Measurements from ENCODE around the gene CHST11. TPM values are rescaled to one million over a fixed set of nuclear protein-coding genes. Genes with fewer than 3 reads are reported as not detected.

Gene CHST11
- total RNA-seq, 1 experiment from 2014 or later = 1.1 TPM

DNA sequence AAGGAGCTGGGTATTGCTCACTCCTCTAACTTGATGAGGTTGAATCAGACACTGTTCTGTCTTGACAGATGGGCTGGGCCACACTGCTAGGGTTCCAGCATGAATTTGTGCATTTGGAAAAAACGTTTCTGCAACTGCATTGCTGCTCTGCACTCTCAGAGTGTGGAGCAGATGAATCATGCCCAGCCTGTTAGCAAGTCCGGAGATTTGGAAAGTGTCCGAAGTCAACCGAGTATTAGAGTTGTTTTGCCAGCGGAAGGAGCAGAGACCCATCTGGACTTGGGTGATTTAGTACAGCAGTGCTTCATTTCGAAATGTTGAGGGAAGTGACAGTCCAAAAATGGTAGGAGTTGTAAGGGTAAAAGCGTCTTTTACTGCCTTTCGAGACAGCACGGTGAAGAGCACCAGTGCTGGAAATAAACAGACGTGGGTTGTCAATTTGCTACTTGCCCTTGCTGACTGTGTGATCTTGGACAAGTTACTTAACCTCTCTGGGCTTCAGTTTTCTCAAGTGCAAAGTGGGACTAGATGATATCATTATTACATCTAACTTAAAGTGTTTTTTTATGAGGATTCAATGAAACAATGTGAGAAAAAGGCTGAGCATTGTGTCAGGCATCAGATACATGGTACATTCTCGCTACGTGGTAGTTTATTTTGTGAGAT is 139.5 kb downstream of the CHST11 start:
- no peak overlapping the region for H3K4me3 ChIP-seq (ENCODE audit: low read depth, low read length, poor library complexity, severe bottlenecking)
- POLR2A ChIA-PET (ENCODE audit: low non-redundant PET) = no interaction called here

DNA sequence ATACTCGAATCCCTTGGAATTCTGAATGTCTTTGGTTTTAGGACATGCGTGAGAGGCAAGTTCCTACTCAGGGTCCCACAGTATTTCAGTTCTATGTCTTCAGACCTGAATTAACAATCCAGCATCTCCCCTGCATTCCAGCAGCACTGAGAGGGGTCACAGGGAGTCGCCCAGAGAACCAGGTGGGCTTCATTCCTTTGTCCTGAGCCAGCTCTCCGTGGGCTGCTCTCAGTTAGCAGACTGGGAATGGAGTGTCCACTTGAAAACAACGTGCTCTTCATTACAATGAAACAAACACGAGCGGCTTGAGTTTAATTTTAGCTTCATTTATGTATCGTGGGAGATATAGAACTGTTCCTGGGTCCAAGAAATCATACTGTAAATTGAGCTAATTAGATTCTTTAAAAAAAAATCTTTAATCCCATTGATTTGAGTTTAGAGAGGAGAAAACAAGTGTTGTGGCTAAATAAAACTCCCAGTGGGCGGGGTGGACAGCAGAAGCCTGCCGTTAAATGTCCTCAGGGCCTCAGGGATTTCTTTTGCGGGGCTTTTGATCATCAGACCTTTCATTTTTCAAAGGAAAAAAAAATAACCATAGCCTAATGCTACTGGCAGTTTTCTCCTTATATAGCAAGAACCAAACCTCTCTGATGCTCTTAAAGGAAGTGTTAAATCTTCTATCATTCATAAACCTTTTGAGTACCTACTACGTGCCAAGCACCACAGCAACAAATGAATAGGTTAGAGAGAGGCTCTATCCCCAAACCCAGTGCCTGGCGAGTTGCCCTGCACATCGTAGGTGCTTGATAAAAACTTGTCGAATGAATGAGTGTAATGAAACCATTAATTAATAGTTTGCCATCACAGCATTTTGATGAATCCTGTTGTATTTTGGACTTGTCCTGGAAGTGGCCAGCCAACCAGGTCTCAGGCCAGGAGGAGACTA is 140.4 kb downstream of the CHST11 start:
- Histone ChIP-seq H3K9me3 (ENCODE audit: low read depth, low read length, poor library complexity, severe bottlenecking) (no peaks in the 10 kb centered on the region), H3K4me1 (ENCODE audit: insufficient read depth, low read length, poor library complexity, severe bottlenecking) (no peaks in the 10 kb centered on the region), H3K4me3 (ENCODE audit: low read depth, low read length, poor library complexity, severe bottlenecking) (no peak overlapping the region), H3K36me3 (ENCODE audit: insufficient read depth, low read length, poor library complexity, severe bottlenecking) (no peaks in the 10 kb centered on the region), H3K27ac (ENCODE audit: low read depth, low read length, poor library complexity, severe bottlenecking) (no peak overlapping the region), H3K27me3 (replicated peaks; ENCODE audit: insufficient read depth, low read depth, low read length, poor library complexity) (no peaks in the 10 kb centered on the region)
- intact Hi-C loops (cut with micrococcal nuclease; ENCODE audit: unreplicated experiment) = no loop called here
- CTCF ChIA-PET = no interaction called here
- TF ChIP-seq, protein P1, sequence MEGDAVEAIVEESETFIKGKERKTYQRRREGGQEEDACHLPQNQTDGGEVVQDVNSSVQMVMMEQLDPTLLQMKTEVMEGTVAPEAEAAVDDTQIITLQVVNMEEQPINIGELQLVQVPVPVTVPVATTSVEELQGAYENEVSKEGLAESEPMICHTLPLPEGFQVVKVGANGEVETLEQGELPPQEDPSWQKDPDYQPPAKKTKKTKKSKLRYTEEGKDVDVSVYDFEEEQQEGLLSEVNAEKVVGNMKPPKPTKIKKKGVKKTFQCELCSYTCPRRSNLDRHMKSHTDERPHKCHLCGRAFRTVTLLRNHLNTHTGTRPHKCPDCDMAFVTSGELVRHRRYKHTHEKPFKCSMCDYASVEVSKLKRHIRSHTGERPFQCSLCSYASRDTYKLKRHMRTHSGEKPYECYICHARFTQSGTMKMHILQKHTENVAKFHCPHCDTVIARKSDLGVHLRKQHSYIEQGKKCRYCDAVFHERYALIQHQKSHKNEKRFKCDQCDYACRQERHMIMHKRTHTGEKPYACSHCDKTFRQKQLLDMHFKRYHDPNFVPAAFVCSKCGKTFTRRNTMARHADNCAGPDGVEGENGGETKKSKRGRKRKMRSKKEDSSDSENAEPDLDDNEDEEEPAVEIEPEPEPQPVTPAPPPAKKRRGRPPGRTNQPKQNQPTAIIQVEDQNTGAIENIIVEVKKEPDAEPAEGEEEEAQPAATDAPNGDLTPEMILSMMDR (conservative IDR thresholded peaks at IDR 0.05; ENCODE audit: low read depth, low read length) = no peak
- TF ChIP-seq EZH2 (IDR thresholded peaks at IDR 0.05; ENCODE audit: borderline replicate concordance, low read depth, low read length, poor library complexity, severe bottlenecking) = no peak
- DNase-seq (ENCODE audit: low spot score) = no peak
- no TSS peak for BruUV-seq (replicated peaks)
- POLR2A ChIA-PET (ENCODE audit: low non-redundant PET) = no interaction called here

More for the DNA sequence above, 139.5 kb downstream of the CHST11 start:
- CTCF ChIA-PET = no interaction called here
- Histone ChIP-seq H3K36me3 (ENCODE audit: insufficient read depth, low read length, poor library complexity, severe bottlenecking) (no peaks in the 10 kb centered on the region), H3K27me3 (replicated peaks; ENCODE audit: insufficient read depth, low read depth, low read length, poor library complexity) (no peaks in the 10 kb centered on the region), H3K4me1 (ENCODE audit: insufficient read depth, low read length, poor library complexity, severe bottlenecking) (no peaks in the 10 kb centered on the region), H3K9me3 (ENCODE audit: low read depth, low read length, poor library complexity, severe bottlenecking) (no peaks in the 10 kb centered on the region), H3K27ac (ENCODE audit: low read depth, low read length, poor library complexity, severe bottlenecking) (no peak overlapping the region)
- TF ChIP-seq EZH2 (IDR thresholded peaks at IDR 0.05; ENCODE audit: borderline replicate concordance, low read depth, low read length, poor library complexity, severe bottlenecking) = no peak
- intact Hi-C loops (cut with micrococcal nuclease; ENCODE audit: unreplicated experiment) = no loop called here
- BruUV-seq (replicated peaks) = no TSS peak
- no peak for DNase-seq (ENCODE audit: low spot score)

DNA sequence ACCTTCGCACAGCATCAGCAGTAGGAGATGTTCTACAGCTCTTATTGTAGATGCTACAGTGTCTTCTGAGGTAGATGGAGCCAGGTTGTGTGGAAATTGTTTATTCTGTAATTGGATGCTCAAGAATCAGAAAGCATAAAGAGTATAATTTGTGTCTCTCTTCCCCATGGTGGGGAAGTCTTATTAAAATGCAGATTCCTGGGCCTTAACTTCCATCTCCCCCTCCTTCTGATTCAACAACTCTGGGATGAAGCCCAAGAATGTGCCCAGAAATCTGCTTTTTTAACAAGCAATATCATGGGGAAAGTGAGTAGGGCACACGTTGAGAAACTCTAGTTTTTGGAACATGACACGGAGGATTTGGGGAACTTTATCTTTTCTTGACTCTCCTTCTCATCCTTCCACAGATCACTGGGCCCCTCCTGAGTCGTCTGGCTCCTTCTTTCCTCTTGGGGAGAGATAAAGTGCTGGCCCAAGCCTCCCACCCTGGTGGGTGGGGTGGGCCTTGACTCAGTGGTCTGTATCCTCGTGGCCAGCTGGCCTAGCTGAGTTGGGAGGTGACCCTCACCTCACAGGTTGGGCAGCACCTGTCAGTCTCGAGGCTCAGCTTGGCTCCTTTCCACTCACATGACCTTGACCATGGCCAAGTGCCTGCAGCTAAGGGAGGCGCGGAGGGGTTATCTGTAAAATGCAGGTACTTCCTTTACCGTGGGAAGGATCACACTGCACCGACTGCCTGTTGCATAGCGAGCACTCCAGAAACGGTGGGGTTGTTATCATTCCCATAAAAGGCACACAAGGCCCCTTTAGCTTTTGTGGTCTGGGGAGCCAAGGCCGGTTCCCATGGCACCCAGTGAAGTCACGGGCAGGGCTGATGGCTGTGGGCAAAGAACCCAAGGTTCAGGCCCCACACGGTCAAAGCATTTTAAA is 141.9 kb downstream of the CHST11 start:
- ChIA-PET POLR2A (ENCODE audit: low non-redundant PET) (no interaction called here), CTCF (no interaction called here)
- Histone ChIP-seq H3K4me1 (ENCODE audit: insufficient read depth, low read length, poor library complexity, severe bottlenecking) (no peaks in the 10 kb centered on the region), H3K36me3 (ENCODE audit: insufficient read depth, low read length, poor library complexity, severe bottlenecking) (no peaks in the 10 kb centered on the region), H3K9me3 (ENCODE audit: low read depth, low read length, poor library complexity, severe bottlenecking) (no peaks in the 10 kb centered on the region), H3K4me3 (ENCODE audit: low read depth, low read length, poor library complexity, severe bottlenecking) (no peak overlapping the region), H3K27ac (ENCODE audit: low read depth, low read length, poor library complexity, severe bottlenecking) (no peak overlapping the region), H3K27me3 (replicated peaks; ENCODE audit: insufficient read depth, low read depth, low read length, poor library complexity) (no peaks in the 10 kb centered on the region)
- no peak for TF ChIP-seq EZH2 (IDR thresholded peaks at IDR 0.05; ENCODE audit: borderline replicate concordance, low read depth, low read length, poor library complexity, severe bottlenecking)
- TF ChIP-seq, protein P1 (conservative IDR thresholded peaks at IDR 0.05; ENCODE audit: low read depth, low read length) = no peak
- BruUV-seq (replicated peaks) = no TSS peak
- intact Hi-C loops (cut with micrococcal nuclease; ENCODE audit: unreplicated experiment) = no loop called here
- no peak for DNase-seq (ENCODE audit: low spot score)

Measured in A673 (cell line).